ENCODE results near the gene HAUS3.

HAUS3 gene, protein sequence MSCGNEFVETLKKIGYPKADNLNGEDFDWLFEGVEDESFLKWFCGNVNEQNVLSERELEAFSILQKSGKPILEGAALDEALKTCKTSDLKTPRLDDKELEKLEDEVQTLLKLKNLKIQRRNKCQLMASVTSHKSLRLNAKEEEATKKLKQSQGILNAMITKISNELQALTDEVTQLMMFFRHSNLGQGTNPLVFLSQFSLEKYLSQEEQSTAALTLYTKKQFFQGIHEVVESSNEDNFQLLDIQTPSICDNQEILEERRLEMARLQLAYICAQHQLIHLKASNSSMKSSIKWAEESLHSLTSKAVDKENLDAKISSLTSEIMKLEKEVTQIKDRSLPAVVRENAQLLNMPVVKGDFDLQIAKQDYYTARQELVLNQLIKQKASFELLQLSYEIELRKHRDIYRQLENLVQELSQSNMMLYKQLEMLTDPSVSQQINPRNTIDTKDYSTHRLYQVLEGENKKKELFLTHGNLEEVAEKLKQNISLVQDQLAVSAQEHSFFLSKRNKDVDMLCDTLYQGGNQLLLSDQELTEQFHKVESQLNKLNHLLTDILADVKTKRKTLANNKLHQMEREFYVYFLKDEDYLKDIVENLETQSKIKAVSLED

GRCh38 chr4:2241410-2242353, at the start of gene HAUS3, which contains the start of gene POLN:
TSS of gene HAUS3 (minus strand) at chr4:2242121. CDS start at chr4:2240946, 1,175 bp downstream.
TSS of gene POLN (minus strand) at chr4:2242121. CDS start at chr4:2229231, 12,890 bp downstream.
- peak; percentile 99 for DNase-seq

DNA sequence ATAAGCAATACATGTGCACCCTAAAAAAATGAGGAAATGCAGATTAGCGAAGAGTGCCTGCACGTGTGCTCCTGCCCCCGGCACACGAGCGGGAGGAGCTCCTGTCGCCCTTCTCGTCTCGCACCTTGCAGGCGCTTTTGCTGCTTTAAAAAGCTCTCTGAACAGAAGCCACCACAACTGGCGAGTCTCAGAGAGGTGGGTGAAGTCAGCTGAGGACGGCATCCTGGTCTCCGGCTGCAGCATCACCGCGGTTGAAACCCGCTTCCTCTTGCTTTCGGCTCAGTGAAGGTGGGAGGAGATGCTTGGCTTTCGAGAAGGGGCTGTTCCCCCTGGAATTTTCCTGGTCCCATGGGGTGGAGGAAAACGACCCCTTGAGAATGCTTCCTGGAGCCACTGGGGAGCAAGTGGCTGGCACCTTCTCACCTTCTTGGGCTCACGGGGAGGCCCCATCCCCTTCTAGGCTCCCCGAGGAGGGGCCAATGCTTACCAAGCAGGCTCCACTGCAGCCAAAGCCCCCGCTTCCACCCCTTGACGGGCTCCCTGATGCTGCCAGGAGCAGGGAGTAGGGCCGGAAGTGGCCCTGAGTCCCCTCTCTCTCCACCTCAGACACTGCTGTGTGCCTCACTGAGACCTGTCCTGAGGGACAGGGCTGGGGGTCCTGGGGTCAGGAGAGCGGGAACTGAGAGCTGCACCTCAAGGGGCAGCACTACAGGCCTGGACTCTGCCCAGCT, 49.2 kb upstream of the HAUS3 start:
- DNase-seq = peak; percentile 64

DNA sequence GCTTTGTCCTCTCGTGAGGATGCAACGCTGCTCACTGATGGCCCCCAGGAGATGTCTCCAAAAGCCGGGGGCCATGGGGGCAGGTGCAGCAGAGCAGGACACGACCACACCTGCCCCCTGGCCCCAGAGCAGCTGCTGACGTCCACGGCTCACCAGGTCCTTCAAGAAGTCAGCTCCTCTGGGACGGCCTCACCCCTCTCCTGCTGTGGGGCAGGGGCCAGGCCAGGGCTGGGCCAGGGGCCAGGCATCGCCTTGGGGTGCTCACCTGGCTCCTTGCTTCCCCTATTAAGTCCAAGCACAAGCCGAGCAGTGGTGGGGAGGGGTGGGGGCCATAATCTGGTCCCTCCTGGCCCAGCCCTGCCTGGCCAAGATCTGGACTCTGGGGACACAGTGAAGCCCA, 48.6 kb upstream of the HAUS3 start:
- DNase-seq = no peak

DNA sequence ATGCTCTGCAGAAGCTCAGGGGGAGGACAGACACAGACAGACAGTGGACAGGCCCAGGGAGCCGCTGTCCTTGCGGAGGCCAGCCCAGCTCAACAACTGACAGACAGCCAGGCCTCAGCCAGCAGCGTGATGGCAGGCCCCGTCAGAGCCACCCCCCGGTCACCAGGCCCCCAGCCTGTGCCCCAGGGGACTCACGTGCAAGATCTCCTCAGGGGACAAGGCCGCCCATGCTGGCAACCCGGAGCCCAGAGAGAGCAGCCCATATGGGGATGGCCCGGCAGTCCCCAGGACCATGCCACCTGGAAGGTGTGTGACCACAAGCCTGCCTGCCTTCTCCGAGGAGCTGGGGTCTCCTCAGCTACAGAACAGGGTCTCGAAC, 48.0 kb upstream of the HAUS3 start:
- DNase-seq = no peak

DNA sequence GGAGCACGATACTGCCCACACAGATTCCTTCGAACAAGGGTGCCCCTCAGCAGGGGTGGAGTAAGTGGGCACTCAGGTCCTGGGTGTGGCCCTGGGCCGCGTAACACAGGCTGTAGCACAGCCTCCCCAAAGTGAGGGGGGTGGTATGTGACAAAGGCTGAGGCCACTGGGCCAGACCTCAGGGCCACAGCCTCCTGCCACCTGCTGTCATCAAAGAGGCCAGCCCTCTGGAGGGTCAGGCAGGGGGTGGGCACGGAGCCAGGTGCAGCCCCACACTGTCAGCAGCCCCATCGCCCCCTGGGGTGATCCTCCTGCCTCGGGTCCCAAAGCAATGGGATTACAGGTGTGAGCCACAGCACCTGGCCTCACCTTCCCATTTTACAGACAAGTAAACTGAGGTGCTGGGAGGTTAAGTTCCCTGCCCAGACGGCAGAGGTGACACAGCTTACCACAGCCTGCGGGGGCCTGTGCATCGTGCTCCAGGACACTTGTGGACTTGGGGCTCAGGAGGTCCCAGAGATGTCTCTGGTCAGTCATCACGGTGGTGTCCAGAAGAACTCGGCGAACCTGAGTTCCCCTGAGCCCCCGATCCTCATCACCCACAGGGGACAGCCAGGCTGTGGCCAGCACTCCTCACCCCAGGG, 47.5 kb upstream of the HAUS3 start:
- no peak for DNase-seq

DNA sequence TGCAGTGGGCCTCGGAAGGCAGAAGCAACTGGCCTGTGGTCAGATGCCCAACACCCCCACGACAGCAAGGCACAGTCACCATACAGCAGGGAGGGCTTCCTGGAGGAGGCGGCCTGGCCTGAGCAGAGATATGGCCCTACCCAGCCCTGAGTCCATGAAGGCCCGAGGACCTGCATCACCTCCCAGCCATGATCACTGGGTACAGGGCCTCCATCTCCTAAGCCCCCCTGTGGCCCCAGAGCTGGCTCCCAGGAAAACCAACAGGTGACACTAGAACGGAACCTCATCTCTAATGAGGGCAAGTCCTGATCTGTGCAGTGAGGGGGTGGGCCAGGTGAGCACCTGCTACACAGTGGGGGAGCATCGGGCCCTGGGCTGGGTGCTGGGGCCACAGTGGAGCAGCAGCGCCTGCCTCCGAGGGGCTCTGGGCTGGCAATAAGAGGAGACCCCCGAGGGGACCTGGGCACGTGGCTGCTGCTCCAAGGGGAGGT, 46.2 kb upstream of the HAUS3 start:
- DNase-seq = no peak

- DNase-seq = no peak
Observed at GRCh38 chr4:2287594-2287915, 45.6 kb upstream of the HAUS3 start.

DNA sequence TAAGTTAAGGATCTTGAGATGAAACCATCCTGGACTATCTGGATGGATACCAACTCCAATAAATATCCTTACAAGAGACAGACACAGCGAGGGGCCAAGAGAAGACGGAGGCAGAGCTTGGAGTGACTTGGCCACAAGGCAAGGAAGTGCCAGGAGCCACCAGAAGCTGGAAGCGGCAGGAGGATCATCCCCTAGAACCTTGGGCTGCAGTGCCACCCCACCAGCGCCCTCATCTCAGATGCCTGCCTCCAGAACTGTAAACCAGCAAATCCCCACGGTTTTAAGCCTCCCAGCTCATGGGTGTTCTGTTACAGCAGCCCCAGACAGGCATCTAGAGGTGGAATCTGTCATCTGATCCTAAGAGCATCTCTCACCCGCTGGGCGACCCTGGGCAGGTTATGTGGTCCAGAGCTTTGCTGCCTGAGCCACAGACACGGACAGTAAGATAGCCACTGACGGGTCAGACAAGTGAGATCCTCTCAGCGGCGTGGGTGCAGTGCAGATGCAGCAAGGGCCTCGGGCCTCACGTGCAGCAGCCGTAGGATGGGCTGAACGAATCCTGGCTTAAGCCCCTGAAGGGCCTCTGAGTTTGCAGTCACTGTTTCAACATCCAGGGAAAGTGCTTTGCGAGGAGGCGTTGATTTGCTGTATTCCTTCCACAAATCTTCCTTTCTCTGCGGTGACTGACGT, 45.1 kb upstream of the HAUS3 start:
- DNase-seq = no peak

DNA sequence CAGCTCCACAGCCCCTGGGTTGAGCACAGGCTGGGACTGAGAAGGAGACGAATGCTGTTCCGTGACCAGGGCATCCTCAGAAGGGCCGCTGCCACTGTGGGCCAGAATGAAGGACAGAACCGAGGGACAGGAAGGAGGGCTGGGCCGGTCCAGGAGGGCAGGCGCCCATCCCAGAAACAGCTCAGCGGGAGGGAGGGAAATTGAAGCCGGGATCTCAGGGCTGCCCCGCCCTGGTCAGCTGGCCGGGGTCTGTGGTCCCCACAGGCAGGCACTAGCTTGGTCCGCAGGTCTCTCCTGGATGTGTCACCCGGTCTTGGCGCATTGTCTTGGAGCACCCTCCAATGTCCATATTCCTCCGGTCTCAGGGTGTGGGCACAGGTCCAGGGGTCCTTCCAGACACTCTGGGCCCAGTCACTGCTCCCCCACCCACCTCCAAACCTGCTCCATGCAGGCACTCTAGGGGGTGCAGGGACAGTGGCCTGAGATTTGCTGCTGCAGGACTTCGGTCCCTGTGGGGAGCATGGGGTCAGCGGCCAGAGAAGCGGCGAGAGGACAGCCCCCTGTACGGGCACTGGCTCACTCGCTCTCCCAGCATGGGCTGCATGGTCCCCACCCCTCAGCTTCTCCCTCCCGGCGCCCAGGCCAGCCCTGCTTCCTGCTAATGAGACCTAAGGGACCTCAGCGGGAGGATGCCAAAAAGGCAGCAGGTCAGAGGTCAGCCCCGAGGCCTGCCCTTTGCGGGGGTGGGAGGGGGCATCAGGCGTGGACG, 43.9 kb upstream of the HAUS3 start:
- no peak for DNase-seq

DNA sequence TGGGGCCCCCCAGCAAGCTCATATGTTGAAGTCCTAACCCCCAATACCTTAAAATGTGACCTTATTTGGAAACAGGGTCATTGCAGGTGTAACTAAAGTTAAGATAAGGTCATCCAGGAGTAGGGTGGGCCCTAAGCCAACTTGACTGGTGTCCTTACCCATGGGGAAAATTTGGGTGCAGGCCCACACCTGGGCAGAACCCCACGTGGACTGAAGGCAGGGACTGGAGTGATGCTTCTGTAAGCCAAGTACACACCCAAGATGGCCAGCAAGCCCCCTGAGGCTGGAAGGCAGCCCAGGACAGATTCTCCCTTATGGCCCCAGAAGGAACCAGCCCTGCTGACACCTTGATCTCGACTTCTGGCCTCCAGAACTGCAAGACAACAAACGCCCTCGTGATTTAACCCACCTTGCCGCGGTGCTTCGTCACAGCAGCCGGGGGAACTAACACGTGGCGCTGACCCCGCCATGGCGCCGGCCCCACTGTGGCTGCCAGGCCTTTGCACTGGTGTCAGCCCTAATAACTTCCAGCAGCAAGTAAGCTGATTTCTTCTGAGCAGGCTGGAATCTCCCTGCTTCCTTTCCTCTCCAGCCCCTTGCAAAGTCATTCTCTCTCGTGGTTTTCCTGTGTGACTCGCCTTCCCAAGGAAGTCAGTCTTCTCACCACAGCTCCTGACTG, 43.2 kb upstream of the HAUS3 start:
- no peak for DNase-seq

GRCh38 chr4:2284161-2284933, 42.4 kb upstream of the HAUS3 start:
- DNase-seq = no peak

DNA sequence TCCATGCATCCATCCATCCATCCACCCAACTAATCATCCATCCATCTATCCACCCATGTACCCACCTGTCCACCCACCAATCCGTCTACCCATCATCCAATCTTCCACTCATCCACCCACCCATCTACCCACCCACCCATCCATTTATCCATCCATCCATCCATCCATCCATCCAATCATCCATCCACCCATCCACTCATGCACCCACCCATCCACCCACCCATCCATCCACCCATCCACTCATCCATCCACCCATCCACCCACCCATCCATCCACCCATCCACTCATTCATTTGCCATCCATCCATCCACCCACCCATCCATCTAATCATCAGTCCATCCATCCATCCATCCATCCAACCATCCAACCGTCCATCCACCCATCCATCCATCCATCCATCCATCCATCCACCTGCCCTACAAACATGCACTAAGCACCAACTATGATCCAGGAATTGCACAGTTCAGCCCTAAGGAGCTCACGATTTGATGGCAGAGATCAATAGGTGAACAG, 41.3 kb upstream of the HAUS3 start:
- no peak for DNase-seq

DNA sequence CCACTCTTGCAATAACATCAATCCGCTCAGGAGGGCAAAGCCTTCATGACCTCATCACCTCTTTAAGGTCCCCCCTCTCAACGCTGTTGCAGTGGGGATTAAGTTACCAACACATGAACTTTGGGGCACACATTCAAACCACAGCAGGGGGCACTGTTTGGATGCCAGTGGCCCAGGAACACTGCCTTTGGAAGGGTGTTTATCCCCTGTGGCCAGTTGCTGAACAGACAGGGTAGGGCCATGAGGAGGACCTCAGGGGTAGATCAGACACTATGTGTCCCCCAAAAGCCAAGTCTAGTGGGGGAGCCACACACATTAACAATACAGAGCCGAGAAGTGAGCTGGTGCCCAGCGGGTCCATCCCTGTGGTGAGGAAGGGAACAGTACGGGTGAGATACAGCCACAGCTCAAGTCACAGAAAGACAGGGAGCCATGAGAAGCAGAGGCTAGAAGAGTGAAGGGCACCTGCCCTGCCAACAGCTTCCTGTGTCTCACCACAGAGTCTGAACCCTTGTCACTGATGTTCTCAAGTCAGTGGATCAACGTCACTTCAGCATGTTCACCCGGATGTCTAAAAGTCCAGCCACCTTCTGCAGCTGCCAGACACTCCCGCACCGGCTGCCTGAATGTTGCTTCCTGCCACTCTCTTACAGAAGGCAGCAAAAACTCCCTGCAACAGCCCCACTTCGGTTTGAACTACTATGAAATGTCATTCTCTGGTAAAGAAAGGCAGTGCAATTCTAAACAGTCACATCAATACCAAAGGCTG, 39.8 kb upstream of the HAUS3 start:
- DNase-seq = peak; percentile 63

GRCh38 chr4:2280531-2281300, 38.8 kb upstream of the HAUS3 start:
- DNase-seq = no peak

- DNase-seq = no peak
Observed at GRCh38 chr4:2277956-2278355, 36.0 kb upstream of the HAUS3 start.

DNA sequence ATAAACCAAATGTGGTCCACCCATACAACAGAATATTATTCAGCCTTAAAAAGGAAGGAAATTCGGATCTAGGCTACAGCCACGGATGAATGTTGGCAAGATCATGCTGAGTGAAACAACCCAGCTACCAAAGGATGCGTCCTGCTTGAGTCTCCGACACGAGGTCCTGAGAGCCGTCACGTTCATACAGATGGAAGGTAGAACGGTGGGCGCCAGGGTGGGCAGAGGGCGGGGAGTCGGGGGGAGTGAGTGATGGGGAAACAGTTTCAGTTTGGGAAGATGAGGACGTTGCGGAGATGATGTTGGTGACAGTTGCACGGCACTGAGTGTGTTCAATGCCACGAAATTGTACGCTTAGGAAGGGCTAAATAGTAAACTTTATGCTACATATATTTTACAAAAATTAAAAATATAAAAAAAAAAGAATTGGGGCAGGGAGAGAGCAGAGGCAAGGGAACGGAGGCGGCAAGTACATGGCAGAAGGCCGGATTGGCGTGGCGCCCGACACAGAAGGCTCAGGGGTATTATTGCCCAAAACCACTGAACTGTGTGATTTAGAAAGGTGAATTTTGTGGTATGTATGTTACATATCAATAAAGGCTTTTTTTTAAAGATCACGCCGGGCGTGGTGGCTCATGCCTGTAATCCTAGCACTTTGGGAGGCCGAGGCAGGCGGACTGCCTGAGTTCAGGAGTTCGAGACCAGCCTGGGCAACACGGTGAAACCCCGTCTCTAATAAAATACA, 34.8 kb upstream of the HAUS3 start:
- DNase-seq = no peak
